GM23338 (cell line): Measurements from ENCODE around the gene MON2. TPM values are rescaled to one million over a fixed set of nuclear protein-coding genes. Genes with fewer than 3 reads are reported as not detected.

Experiments used
- ATAC-seq: fragments of 200-7000 bp; cut with Tn5 transposase; 3 replicates; pipeline ENCODE4 v1.9.1; 2020
- DNase-seq: peaks from one replicate; pipeline ENCODE4 v3.0.0-alpha.2; 2015; ENCODE audit warnings: low spot score
- H2AFZ ChIP-seq: fragments of 200-600 bp; sonication (generic); 2 replicates; pipeline ENCODE4 v1.8.0; 2016; ENCODE audit warnings: antibody characterized with exemption, mild to moderate bottlenecking, moderate library complexity
- H3F3A ChIP-seq: fragments of 200-600 bp; sonication (generic); replicated peaks from 2 replicates; pipeline ENCODE4 v1.8.0; 2017; ENCODE audit warnings: antibody characterized with exemption, mixed run types, low read depth
- H3K27ac ChIP-seq: fragments of 200-600 bp; sonication (generic); 2 replicates; pipeline ENCODE4 v1.6.1; 2016; ENCODE audit warnings: low read depth
- H3K27me3 ChIP-seq: fragments of 200-600 bp; sonication (generic); 2 replicates; pipeline ENCODE4 v1.8.0; 2016; ENCODE audit warnings: mild to moderate bottlenecking, mixed run types, moderate library complexity; ENCODE audit not compliant: insufficient read depth
- H3K36me3 ChIP-seq: fragments of 200-600 bp; sonication (generic); 2 replicates; pipeline ENCODE4 v1.8.0; 2016; ENCODE audit warnings: mild to moderate bottlenecking; ENCODE audit not compliant: insufficient read depth
- H3K4me1 ChIP-seq: fragments of 200-600 bp; sonication (generic); 2 replicates; pipeline ENCODE4 v1.8.0; 2016; ENCODE audit warnings: mild to moderate bottlenecking, moderate library complexity; ENCODE audit not compliant: insufficient read depth
- H3K4me2 ChIP-seq: fragments of 200-600 bp; sonication (generic); 2 replicates; pipeline ENCODE4 v1.7.1; 2017; ENCODE audit warnings: mixed run types
- H3K4me3 ChIP-seq: fragments of 200-600 bp; sonication (generic); 2 replicates; pipeline ENCODE4 v1.6.1; 2016; ENCODE audit warnings: mixed run types
- H3K79me2 ChIP-seq: fragments of 200-600 bp; sonication (generic); replicated peaks from 2 replicates; pipeline ENCODE4 v1.8.0; 2017; ENCODE audit warnings: mild to moderate bottlenecking; ENCODE audit not compliant: insufficient read depth
- H3K9me2 ChIP-seq: fragments of 200-600 bp; sonication (generic); 2 replicates; pipeline ENCODE4 v1.8.0; 2017; ENCODE audit not compliant: insufficient read depth
- H4K20me1 ChIP-seq: fragments of 200-600 bp; sonication (generic); replicated peaks from 2 replicates; pipeline ENCODE4 v1.8.0; 2017; ENCODE audit warnings: mild to moderate bottlenecking; ENCODE audit not compliant: insufficient read depth
- H3K27ac Mint-ChIP-seq: 2 replicates; pipeline ENCODE4 v1.8.0; 2020; ENCODE audit warnings: inconsistent platforms, mild to moderate bottlenecking, moderate library complexity, mixed read lengths
- H3K27me3 Mint-ChIP-seq: 3 replicates; pipeline ENCODE4 v1.8.0; 2022; ENCODE audit warnings: low read depth, mild to moderate bottlenecking, moderate library complexity, mixed read lengths, inconsistent platforms; ENCODE audit not compliant: insufficient read depth, poor library complexity
- H3K36me3 Mint-ChIP-seq: 3 replicates; pipeline ENCODE4 v1.8.0; 2021; ENCODE audit warnings: low read depth, mild to moderate bottlenecking, inconsistent platforms, moderate library complexity, mixed read lengths
- H3K4me1 Mint-ChIP-seq: 3 replicates; pipeline ENCODE4 v1.8.0; 2020; ENCODE audit warnings: mild to moderate bottlenecking, inconsistent platforms, mixed read lengths
- H3K4me3 Mint-ChIP-seq: 3 replicates; pipeline ENCODE4 v1.8.0; 2021; ENCODE audit warnings: moderate library complexity, mild to moderate bottlenecking, inconsistent platforms, mixed read lengths
- H3K9me3 Mint-ChIP-seq: 3 replicates; pipeline ENCODE4 v1.8.0; 2020; ENCODE audit warnings: moderate library complexity, mild to moderate bottlenecking, inconsistent platforms, mixed read lengths
- EZH2 ChIP-seq: fragments of 200-600 bp; sonication (generic); IDR thresholded peaks from one replicate; pipeline ENCODE4 v1.8.0; 2017; ENCODE audit warnings: antibody characterized with exemption, mild to moderate bottlenecking, low read depth; ENCODE audit not compliant: unreplicated experiment
- EZH2phosphoT487 ChIP-seq: fragments of 200-600 bp; sonication (generic); IDR thresholded peaks from one replicate; pipeline ENCODE4 v1.8.1; 2018; ENCODE audit warnings: antibody characterized with exemption; ENCODE audit not compliant: unreplicated experiment
- JUNB ChIP-seq: IDR thresholded peaks from one replicate; pipeline ENCODE4 v1.6.1; 2016; ENCODE audit warnings: antibody characterized with exemption; ENCODE audit not compliant: unreplicated experiment
- POLR2AphosphoS5 ChIP-seq: IDR thresholded peaks from 2 replicates; pipeline ENCODE4 v1.6.1; 2016; ENCODE audit warnings: antibody characterized with exemption, low read depth
- polyA plus RNA-seq: library from polyadenylated mRNA; unstranded; fragments of >200 nt; fragmentation: Nextera tagmentation; extraction: Ambion mirVana; gene quantifications from 2 replicates; pipeline ENCODE4 v1.2.1, GENCODE V29; 2016
- total RNA-seq: library from RNA; depleted of rRNA; stranded (reverse); fragments of >200 nt; shearing (Covaris generic); gene quantifications from 2 replicates; pipeline ENCODE4 v1.2.3, GENCODE V29; 2014
- TF ChIP-seq, protein P1 (sequence below), 2 experiments: fragments of 200-600 bp in 1 of 2; sonication (generic) in 1 of 2; conservative IDR thresholded peaks; 2 replicates each; pipeline versions ENCODE4 v1.5.1 to v1.6.1; 2016 to 2017; ENCODE audit warnings: antibody characterized with exemption in 2 of 2, low read depth in 2 of 2, mild to moderate bottlenecking in 2 of 2, moderate library complexity in 1 of 2
- TF ChIP-seq, protein P2 (sequence below): IDR thresholded peaks from 2 replicates; pipeline ENCODE4 v1.6.1; 2016; ENCODE audit warnings: antibody characterized with exemption
- TF ChIP-seq, protein P3 (sequence below): IDR thresholded peaks from one replicate; pipeline ENCODE4 v1.6.1; 2018; ENCODE audit warnings: antibody characterized with exemption; ENCODE audit not compliant: unreplicated experiment

MON2 gene
- total and polyA plus RNA-seq, 2 experiments from 2014 or later, result 11.0 to 27.3 TPM

DNA sequence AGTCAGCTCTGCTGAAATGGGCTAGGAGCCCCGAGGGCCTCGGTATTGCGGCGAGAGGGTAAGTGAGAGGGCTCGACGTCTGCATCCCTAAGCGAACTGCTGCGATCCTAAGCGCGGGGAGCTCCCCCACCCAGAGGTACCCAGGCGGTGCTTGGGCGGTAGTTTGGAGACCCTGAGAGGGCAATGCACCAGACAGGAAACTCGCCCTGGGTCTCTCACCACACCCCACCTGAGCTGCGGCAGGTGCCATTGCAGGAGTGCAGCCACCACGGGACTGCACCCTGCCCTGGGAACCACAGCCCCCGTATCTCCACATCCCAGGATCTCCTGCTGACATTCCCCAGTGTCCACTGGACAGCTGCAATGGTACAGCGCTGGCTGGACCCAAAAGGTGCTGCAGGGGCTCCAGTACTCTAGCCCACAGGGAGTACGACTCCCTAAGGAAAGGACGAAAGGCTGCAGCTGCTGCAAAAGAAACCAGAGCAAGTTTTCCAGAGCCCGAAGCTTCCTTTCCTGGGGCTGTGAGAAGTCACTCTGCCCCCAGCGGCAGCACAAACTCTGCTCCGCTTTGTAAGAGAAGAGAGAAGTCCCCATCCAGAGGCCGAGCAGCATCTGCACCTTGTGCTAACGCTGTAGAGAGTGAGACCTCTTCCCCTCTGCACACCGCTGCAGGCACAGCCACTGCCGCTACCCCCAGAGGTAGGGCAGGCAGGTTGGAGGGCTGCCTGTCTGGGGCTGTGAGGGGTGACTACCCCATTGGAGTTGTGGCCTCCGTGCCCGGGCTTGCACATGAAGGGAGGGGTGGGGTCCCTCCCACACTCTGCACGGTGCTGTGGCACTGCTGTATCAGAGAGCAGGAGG is 31.1 kb upstream of the MON2 start:
- Mint-ChIP-seq H3K27me3 (peaks cover 28% of the 10 kb centered on the region), H3K9me3 (peaks cover 2% of the 10 kb centered on the region; the same call in 1 of the 3 replicates), H3K36me3 (no peaks in the 10 kb centered on the region), H3K27ac (no peak overlapping the region), H3K4me1 (peaks cover 3% of the 10 kb centered on the region; the same call in 2 of the 3 replicates), H3K4me3 (peak overlapping the region; percentile 78)
- Histone ChIP-seq H3K79me2 (no peaks in the 10 kb centered on the region), H3K9me2 (no peaks in the 10 kb centered on the region), H3K36me3 (no peaks in the 10 kb centered on the region), H4K20me1 (no peaks in the 10 kb centered on the region), H2AFZ (peak overlapping the region; percentile 99), H3K4me3 (peak overlapping the region; percentile 81), H3F3A (peaks cover 3% of the 10 kb centered on the region; the same call in 1 of the 2 replicates), H3K27me3 (peaks cover 59% of the 10 kb centered on the region), H3K4me2 (peak overlapping the region; percentile 98), H3K4me1 (no peaks in the 10 kb centered on the region), H3K27ac (no peak overlapping the region)
- peak; percentile 90 for DNase-seq
- no peak for TF ChIP-seq EZH2phosphoT487
- TF ChIP-seq, protein P1, sequence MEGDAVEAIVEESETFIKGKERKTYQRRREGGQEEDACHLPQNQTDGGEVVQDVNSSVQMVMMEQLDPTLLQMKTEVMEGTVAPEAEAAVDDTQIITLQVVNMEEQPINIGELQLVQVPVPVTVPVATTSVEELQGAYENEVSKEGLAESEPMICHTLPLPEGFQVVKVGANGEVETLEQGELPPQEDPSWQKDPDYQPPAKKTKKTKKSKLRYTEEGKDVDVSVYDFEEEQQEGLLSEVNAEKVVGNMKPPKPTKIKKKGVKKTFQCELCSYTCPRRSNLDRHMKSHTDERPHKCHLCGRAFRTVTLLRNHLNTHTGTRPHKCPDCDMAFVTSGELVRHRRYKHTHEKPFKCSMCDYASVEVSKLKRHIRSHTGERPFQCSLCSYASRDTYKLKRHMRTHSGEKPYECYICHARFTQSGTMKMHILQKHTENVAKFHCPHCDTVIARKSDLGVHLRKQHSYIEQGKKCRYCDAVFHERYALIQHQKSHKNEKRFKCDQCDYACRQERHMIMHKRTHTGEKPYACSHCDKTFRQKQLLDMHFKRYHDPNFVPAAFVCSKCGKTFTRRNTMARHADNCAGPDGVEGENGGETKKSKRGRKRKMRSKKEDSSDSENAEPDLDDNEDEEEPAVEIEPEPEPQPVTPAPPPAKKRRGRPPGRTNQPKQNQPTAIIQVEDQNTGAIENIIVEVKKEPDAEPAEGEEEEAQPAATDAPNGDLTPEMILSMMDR (conservative IDR thresholded peaks at IDR 0.05; ENCODE audit: low read depth in 2 of 2), result peak; percentile 64 to 69
- peak; percentile 95 for ATAC-seq

DNA sequence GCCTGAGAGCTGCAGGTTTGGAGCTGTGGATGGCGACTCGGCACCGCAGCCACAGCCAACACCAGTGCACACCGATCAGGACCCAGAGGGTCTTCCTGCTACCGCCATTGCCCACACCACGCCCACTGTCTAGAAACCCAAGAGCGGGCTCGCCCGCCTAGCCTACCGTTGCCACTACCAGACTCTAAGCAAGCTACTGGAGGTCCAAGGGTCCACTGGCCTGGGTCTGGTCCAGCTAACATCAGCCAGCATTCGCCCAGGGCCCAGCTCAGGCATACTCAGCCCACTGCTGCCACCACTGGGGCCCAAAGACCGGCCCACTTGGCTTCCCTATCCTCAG is 30.5 kb upstream of the MON2 start:
- H3K27ac Mint-ChIP-seq, result no peak overlapping the region
- H3K9me3 Mint-ChIP-seq, result peaks cover 8% of the 10 kb centered on the region
- no peaks in the 10 kb centered on the region for H3K4me1 ChIP-seq
- H3K4me2 ChIP-seq, result peak overlapping the region; percentile 98
- ATAC-seq (no peak), DNase-seq (no peak)
- H3K27me3 ChIP-seq, result peaks cover 59% of the 10 kb centered on the region
- H3K4me3 ChIP-seq, result peak overlapping the region; percentile 81
- no peak overlapping the region for H3K27ac ChIP-seq
- H3K36me3 ChIP-seq, result no peaks in the 10 kb centered on the region
- no peaks in the 10 kb centered on the region for H3K79me2 ChIP-seq
- H3K4me1 Mint-ChIP-seq, result peaks cover 3% of the 10 kb centered on the region; the same call in 2 of the 3 replicates
- peaks cover 3% of the 10 kb centered on the region; the same call in 1 of the 2 replicates for H3F3A ChIP-seq
- H3K36me3 Mint-ChIP-seq, result 0 out of 3 replicates have a peak, but pooled peaks cover 3% of the 10 kb centered on the region
- H3K4me3 Mint-ChIP-seq, result peak overlapping the region; percentile 78
- no peaks in the 10 kb centered on the region for H3K9me2 ChIP-seq
- peaks cover 28% of the 10 kb centered on the region for H3K27me3 Mint-ChIP-seq
- peak overlapping the region; percentile 99 for H2AFZ ChIP-seq
- H4K20me1 ChIP-seq, result no peaks in the 10 kb centered on the region
- TF ChIP-seq, protein P2, sequence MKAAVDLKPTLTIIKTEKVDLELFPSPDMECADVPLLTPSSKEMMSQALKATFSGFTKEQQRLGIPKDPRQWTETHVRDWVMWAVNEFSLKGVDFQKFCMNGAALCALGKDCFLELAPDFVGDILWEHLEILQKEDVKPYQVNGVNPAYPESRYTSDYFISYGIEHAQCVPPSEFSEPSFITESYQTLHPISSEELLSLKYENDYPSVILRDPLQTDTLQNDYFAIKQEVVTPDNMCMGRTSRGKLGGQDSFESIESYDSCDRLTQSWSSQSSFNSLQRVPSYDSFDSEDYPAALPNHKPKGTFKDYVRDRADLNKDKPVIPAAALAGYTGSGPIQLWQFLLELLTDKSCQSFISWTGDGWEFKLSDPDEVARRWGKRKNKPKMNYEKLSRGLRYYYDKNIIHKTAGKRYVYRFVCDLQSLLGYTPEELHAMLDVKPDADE, result no peak
- TF ChIP-seq POLR2AphosphoS5 (no peak), JUNB (no peak), EZH2 (no peak)
- TF ChIP-seq, protein P1 (conservative IDR thresholded peaks at IDR 0.05; ENCODE audit: low read depth in 2 of 2), result no peak; a peak in 1 of 4 replicates
- TF ChIP-seq, protein P3, sequence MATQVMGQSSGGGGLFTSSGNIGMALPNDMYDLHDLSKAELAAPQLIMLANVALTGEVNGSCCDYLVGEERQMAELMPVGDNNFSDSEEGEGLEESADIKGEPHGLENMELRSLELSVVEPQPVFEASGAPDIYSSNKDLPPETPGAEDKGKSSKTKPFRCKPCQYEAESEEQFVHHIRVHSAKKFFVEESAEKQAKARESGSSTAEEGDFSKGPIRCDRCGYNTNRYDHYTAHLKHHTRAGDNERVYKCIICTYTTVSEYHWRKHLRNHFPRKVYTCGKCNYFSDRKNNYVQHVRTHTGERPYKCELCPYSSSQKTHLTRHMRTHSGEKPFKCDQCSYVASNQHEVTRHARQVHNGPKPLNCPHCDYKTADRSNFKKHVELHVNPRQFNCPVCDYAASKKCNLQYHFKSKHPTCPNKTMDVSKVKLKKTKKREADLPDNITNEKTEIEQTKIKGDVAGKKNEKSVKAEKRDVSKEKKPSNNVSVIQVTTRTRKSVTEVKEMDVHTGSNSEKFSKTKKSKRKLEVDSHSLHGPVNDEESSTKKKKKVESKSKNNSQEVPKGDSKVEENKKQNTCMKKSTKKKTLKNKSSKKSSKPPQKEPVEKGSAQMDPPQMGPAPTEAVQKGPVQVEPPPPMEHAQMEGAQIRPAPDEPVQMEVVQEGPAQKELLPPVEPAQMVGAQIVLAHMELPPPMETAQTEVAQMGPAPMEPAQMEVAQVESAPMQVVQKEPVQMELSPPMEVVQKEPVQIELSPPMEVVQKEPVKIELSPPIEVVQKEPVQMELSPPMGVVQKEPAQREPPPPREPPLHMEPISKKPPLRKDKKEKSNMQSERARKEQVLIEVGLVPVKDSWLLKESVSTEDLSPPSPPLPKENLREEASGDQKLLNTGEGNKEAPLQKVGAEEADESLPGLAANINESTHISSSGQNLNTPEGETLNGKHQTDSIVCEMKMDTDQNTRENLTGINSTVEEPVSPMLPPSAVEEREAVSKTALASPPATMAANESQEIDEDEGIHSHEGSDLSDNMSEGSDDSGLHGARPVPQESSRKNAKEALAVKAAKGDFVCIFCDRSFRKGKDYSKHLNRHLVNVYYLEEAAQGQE, result no peak
